GM19099 (cell line): Measurements from ENCODE around the gene SPAG5.

Experiments
- POLR2A ChIP-seq: IDR thresholded peaks from 3 replicates; pipeline ENCODE4 v1.6.1; 2011; ENCODE audit warnings: low read depth; ENCODE audit not compliant: insufficient read length; ENCODE audit errors: extremely low read depth

Gene SPAG5

DNA sequence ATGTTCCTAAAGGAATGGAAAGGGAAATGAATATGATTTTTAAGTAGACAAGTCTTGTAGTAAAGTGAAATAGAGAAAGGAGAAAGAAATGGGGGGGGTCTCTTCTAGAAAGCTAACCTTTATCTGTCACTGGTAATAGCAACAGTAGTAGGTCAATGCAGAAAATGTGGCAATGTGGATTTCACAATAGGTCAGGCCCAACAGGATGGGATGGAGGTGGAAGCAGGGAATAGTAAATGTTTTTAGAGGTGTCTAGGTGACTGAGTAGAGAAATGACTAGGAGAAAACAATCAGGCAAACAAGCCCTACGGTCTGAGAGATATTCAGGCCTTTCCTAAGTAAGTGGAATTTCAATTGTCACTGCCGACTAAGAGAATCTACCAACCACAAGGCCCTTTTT lies 21.2 kb upstream of the SPAG5 start:
- no peak for TF ChIP-seq POLR2A

DNA sequence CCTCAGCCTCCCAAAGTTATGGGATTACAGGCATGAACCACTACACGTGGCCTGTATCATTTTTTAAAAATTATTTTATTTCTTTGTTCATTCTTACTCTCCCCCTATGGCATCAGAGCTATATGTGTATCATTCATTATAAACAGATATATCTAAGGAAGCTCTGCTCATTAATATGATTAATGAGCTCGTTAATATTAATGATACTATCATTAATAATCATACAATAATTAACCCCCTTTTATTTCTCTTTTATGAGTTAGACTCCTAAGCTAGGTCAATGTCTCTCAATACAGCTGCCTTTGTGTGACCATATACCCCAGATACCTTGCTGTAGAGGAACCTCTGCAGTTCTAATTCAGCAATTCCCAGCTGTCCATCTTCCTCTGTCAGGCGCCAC lies 19.6 kb upstream of the SPAG5 start:
- TF ChIP-seq POLR2A, result no peak

DNA sequence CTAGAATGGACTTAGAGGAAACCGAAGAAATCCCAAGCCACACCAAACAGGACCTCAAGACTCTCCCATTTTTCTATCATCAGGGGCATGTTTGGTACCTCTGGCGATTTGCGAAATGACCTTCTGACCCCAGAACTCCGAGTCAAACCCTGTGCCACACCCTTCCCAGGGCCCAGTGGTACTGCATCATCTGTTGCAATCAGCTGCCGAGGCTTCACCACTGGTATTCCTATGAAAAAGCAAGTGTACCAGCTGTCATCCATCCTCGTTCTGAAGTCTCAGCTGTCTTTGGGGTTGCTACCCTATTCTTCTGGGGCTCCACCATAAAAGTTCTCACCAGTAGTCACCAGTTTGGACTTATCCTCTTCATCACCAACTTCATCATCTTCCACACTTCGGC lies 17.5 kb upstream of the SPAG5 start:
- no peak for TF ChIP-seq POLR2A

DNA sequence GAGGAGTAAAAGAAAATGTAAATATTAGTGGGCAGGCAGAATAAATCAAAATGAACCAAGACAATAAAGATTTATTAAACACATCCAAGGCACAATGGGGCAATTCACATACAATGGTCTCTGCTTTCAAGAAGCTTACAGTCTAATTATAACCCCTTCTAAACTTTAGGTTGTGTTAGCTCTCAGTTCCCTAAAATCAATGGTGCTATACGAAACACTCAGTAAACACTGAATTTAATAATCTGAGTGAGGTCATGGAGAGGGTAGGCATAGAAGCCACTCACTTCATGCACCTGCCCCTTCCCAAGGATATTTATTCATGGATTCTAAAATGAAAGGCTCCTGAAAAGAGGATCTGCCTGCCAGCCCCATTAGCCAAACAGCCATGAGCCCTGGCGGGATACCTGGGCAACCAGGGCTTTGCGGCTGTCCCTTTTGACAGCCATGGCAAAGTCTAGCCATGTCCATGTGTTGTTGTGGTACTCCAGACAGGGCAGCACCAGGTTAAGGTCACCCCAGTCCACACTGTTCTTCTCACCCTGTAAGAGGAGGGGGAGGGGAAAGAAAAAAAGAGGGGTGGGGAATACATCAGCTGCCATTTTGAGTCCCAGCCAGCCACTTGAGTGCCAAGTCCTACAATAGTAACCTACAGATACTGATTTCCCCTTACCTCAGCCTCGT lies 16.6 kb upstream of the SPAG5 start:
- TF ChIP-seq POLR2A, result no peak

DNA sequence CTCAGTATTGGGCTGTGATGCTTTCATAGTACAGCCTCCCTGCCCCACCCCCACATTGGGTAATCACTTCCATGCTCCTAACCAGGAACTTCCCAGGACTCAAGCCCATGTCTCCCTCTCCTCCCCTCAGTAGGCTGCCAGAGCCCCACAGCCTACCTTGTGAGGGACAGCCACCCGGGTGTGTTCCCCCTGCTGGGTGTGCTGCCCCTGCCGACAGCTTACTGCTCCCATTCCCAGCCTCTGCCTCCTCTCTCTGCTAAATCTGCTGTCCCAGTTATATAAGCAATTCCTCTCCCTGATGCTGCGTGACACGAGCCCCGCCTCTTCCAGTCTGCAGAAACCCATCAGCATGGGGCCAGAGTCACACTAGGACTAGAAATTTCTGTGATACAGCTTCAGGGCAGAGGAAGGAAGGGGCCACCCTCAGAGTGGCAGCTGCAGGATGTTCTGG lies 15.1 kb upstream of the SPAG5 start, which contains the start of gene RSKR:
Gene RSKR (minus strand): TSS at position 255 of the 451 bp plus-strand sequence. CDS start 24 bp downstream, at position 231.
- TF ChIP-seq POLR2A, result no peak

DNA sequence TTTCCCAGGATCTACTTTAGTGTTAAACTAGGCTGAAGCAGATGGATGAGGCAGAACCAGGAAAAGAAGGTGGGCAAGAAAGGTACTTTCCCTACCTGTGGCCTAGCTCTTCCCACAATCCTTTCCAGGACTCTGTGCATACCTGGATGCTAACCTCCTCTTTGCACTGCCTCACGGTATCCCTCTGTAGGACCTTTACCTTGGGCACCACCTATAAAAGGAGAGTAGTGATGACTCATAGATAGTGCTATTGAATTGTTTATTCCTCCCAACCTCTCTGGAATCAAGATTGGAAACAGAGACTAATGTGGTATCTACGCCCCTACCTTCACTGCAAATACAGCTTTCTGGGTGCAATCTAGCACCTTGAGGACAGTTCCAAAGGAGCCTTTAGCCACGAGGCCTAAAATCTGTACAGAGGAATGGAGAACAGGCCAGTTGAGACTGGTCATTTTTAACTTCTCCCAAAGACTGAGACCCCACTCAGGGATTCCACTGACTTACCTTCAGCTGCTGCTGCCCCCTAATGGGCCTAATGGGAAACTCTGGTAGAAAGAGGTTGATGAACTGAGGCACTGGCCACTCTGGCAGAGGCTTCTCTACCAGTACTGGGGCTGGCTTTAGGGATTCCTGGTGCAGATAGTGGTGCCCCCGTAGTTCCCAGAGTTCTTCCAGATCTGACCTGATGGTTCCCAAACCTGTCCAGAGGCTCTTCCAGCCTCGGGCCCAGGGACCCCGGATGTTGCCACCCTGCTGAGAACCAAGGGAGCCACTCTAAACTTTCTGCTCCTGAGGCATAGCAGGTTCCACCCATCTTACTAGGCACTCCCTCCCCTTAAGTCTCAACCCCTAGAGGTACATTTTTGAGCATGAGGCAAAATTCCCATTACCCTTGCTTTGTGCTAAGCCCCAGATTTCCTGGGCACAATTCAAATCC lies 14.4 kb upstream of the SPAG5 start:
- TF ChIP-seq POLR2A, result no peak

DNA sequence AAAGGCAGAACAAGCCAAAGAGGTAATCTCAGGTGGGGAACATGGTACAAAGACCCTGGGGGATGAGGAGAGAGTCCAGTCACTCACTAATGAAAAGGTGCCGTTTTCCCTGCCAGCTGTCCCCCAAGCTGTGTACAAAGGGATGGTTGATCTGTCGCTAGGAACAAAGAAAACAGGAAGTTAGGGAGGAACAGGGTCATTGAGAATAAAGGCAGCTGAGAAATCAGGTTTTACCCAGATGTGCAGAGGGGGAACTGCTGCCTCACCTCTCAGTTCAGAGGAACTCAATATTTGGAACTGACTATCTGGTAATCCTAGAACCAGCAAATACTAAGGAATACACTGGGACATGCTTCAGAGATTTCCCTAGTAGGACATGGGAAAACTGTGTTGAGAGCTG lies 13.7 kb upstream of the SPAG5 start:
- TF ChIP-seq POLR2A, result no peak

DNA sequence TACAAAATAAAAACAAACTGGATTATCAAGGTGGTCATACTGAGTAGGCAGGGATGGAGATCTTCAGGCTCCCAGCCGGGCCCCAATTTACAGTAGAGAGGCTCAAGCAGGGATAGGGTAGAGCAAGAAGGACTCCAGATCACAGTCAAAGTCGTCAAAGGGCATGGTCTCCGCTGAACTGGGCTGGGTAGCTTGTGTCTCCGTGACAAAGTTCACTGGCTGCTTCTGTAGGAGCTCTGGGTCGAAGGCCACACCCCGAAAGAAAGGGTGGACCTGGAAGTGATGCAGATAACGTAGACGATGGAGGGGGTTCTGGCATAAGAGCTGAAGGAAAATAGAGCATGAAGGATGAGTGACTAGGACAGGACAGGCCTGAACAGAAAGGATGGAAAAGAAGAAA lies 11.6 kb upstream of the SPAG5 start:
- no peak for TF ChIP-seq POLR2A

DNA sequence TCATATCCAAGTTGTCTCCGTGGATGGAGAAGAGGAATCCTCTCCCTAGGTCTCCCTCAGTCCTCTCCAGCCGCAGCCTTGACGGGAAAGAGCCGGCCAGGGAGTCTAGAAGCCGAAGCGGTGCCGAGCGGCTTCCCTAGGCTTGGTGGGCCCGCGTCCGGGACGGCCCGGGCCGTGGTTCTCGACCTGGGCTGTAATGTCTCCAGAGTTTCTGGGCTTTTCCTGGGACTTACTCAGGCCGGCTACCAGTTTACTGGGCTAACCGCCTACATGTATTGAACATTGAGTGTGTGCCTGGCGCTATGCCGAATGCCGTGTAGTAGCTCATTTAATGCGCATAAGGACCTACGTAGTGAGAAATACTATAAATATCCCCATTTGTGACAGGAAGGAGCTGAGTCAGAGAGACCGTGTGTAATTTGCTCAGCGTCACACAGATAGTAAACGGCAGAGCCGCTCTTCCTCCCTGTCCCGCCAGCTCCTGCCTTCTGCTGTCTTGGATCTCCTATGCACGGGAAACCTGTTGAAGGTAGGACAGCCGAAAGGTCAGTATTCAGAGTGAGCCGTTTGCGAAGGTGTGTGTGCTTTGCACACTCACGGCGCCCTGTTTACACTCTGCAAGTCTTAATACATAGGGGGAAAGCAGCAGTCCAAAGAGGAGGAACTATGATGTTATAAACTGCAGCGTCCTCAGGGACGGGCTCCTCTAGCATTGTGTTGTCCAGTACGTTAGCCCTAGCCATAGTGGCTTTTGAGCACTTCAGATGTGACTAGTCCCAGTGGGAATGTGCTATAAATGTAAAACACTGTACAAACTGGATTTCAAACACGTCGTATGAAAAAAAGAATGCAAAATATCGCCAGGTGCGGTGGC lies 723 bp upstream of the SPAG5 start:
- TF ChIP-seq POLR2A, result no peak

DNA sequence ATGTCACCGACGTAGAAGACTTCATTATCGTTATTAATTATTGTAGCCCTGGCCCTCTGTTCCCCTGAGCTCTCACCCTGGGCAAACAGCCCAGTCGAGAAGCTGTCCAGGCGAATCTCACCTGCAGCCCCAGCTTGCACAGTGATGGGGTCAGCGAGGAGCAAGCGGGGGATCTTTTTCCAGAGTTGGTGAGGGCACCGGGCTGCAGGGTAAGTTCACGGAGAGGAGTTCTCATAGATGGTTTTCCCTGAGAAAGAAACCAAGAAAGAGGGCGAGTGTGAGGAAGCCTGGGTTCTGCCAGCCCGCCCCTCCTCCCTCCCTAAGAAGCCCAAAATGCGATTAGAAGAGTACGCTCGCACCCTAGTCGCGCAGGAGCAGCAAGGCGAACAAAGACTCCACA lies 436 bp downstream of the SPAG5 start:
- TF ChIP-seq POLR2A, result no peak

DNA sequence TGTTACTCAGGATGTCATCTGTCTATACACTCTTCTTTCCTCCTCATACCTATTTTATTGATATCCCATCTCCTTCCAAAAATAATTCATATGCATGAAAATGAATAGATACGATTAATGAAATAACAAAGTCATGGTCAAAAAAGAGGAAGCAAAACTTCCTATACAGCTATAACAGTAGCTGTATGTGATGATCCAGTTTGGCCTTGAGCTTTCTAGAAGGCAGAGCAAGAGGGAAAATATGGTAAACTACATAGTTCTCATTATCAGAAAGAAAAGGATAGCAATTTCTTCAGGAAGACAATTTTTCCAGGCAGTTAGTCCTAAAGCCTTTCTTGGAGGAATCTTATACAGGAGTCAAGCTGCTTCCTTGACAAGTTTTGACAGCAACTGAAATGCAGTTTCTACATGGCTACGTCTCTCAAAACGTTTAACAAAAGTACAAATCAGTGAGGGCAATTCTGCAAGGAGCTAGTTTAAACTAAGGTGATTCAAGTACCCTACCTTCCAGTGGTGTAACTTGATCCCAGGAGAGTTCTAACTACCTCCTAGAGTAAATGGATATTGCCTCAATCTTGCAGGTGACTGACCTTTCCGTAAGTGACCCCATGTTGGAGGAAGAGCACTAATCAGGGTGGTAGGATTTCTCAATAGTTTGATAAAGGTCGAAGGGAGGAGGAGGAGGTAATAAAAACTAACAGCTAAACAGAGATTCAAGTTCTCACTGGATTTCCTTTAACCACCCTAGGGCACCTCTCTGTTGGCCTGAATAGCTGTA lies 1.0 kb downstream of the SPAG5 start:
- no peak for TF ChIP-seq POLR2A

DNA sequence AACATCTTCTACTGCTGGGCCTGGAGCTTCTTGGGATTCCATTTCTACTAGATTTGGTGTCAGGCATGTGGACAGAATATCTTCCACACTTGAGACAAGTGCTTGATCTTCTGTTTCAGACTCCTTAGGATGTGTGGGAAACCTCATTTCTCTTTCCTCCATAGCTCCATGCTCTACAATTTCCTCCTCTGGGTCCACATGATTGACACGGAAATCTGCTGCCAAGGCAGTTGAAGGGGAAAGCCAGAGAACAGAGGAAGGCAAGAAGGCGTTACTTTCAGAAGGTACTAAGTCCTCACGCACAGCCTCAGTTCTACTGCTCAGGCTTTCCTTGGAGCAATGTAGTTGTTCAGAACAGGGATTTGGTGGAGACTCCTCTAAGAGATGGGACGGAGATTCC lies 6.6 kb downstream of the SPAG5 start:
- TF ChIP-seq POLR2A, result no peak

DNA sequence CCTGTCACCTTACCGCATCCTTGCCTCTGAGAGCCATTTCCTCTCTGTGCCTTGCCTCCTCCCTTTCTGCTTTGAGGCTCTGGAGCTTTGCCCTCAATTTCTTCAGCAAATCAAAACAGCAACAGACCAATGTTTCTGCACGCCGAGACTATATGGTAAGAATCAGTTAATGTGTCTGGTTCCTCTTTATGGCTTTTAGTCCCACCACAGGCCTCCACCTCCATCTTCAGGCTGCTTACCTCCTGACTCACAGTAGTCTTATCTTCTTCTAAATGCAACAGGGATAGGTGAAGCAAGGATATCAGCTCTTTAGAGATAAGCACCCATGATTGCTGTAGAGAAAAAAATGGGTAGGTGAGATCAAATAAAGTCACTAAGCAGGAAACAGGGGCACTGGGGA lies 13.0 kb downstream of the SPAG5 start:
- TF ChIP-seq POLR2A, result no peak

DNA sequence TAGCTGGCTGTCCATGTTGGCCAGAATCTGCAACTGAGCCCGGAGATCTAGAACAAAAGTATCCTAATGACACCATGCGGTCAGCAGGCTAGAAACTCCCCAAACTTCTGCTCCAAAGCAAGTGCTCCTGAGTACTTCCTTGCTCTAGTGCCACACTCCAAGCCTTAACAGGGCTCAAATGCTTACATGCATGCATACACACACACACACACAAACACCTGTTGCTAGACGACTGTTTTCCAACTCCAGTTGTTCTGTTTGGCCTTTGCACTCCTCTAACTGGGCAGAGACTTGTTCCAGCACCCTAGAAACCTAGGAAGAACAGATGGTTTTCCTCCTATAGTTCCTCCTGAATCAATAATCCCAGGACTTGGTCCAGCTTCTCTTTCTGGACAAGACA lies 14.4 kb downstream of the SPAG5 start:
- TF ChIP-seq POLR2A, result no peak

DNA sequence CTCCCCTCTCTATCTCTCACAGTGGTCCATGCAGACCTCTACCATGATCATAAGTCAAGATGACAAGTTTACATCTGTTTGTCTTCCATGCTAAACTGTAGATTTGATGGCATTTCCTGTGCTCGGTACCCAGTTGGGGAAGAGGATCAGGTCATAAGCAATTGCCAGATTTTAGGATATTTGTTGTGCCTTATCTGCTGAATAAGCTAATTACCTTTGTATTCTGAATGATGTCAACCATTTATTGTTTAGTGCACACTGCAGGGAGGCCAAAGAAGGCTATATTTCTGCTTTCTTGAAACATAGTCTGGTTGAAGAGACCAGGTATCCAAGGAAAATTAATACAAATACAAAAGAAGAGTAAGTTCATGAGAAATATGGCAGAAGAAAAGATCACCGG lies 16.3 kb downstream of the SPAG5 start:
- no peak for TF ChIP-seq POLR2A

DNA sequence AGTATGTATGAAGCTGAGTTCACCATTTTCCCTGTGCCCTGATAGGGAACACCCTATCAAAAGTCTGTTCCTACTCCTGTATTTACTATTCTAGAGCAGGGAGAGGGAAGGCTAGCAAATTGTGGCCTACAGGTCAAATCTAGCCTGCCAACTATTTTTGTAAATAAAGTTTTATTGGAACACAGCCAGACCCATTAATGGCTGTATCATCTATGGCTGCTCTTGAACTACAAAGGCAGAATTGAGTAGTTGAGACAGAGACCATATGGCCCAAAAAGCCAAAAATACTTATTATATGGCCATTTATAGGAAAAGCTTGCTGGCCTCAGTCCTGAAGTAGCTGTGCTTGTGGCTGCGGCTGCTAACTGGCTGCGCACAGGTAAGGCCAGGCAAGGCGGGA lies 17.9 kb downstream of the SPAG5 start:
- TF ChIP-seq POLR2A, result no peak
